RCC 7860 (cell line): Measurements from ENCODE around the gene MLLT3.

ENCODE experiments used
- DNase-seq: peaks from one replicate; pipeline ENCODE4 v3.0.0-alpha.2; 2015; ENCODE audit warnings: low spot score
- FAIRE-seq: peaks from 2 replicates; lab custom pipeline; 2012; peaks lifted over from hg19 to GRCh38; lab: Jason Lieb, UNC

The MLLT3 gene

GRCh38 chr9:20356403-20357036, 265.8 kb downstream of the MLLT3 start:
- DNase-seq (peak; percentile 44), FAIRE-seq (no peak)

DNA sequence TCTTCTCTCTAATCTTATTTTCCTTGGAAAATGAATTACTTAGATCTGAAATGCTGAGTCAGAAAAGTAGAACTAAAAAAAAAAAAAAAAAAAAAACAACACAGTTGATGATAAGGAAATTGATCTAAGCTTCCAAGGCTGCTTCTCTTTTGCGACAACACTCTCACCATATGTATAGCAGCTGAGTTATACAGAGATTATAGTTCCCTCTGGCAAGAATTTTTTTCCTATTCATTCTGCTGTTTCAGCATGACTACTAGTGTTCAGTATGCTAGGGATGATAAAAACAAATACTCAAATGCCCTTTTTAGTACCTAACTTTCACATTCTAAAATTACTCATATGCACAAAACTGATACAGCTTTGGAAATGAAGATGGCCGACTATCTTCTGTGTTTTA, 267.3 kb downstream of the MLLT3 start:
- FAIRE-seq (no peak), DNase-seq (no peak)

DNA sequence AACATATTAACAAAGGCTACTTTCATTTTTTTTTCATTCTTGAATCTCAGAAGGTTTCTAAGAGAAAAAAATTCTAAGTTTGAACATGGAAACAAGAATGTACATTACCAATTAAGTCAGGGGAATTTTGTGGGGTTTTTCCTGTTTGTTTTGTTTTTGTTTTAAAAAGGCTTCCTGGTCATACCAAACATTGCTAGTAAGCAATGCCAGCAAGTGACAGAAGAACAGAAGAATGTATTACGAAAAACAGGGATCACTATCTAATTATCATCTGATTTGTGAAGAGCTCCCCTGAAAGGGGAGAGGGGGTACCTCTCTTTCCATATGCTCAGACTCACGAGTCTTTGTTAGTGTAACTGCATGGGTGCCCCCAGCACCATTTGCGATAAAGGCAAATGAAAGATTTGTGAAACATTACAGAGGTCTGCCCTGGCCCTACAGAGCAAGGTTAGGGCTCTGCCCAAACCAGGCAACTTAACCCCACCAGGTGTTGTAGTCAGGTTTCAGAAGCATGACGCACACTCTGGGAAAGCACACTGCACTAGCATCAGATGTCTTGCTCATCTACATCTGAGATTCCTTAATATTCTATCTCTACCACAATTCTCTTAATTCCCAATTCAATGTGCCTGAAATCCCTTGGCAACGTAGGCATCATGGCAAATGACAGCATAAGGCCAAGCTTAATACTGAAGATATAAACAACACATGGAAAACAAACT, 268.2 kb downstream of the MLLT3 start:
- DNase-seq (no peak), FAIRE-seq (no peak)

DNA sequence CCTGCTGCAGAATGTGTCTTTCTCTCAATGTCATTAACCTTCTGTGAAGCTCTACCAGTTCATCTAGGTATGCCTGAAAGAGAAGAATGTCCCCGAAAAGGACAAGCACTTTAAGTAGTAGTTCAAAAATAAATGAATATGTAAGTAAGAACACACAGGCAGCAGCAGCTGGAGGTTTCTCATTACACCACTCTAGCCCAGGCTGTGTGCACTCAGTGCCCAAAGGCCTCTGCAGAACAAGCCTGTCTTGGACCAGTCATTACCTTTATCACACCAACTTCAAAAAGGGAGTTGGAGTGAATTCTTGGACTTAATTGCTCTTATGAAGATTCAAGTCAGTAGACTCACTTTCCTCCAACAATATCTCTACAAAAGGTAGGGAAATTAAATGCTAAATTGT, 268.8 kb downstream of the MLLT3 start:
- FAIRE-seq (no peak), DNase-seq (no peak)

DNA sequence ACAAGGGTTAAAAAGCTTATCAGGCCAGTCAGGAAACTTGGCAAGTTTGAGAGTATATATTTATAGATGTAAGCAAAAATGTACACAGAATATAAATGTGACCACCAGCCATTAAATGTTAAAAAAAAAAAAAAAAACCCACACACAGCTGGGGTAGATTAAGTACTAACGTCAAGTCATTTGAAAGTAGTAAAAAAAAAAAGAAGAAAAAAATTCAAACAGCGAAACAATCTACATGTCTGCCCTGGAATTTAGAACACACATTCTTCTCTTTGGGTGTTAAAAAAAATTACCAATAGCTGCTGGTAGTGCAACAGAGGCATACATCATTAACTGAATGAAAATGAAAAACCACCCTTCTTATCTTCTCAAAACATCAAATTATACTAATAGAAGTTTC, 269.7 kb downstream of the MLLT3 start:
- FAIRE-seq, result no peak
- DNase-seq, result no peak

GRCh38 chr9:20351715-20352114, 270.6 kb downstream of the MLLT3 start:
- DNase-seq (no peak), FAIRE-seq (no peak)

DNA sequence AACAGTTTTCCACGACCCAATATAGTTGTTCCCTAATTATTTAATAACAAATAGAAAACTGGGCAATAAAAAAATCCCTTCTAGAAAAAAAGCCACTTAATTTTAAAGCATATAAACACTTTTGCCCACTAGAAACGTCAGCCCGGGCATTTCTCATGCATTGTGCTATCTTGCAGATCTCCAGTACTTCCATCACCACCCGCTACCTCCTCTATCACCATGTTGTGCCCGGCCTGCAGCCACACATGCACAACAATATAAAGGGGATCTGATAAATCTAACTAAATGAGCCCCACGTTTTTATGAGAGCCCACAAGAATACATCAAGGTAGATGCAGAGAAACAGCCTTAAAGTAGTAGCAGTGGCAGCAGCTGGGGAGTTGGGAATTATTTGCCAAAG, 272.7 kb downstream of the MLLT3 start:
- FAIRE-seq (no peak), DNase-seq (no peak)

DNA sequence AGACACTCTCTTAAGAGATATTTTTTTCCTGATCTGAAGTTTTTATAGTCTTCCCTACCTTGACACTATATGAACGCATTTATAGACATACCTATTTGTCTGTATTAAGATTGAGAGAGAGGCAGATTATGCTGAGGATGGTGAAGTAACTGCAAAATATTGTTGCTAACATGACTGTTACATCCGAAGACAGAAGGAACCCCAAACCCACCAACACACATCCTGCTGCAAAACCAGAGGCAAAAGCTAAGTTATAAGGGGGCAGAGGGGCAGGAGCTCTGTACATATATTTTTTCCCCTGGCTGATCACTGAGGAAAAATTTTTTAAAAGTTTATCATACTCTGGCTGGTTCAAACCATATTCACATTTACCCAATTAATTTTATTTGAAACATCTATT, 279.0 kb downstream of the MLLT3 start:
- FAIRE-seq, result no peak
- DNase-seq, result no peak

DNA sequence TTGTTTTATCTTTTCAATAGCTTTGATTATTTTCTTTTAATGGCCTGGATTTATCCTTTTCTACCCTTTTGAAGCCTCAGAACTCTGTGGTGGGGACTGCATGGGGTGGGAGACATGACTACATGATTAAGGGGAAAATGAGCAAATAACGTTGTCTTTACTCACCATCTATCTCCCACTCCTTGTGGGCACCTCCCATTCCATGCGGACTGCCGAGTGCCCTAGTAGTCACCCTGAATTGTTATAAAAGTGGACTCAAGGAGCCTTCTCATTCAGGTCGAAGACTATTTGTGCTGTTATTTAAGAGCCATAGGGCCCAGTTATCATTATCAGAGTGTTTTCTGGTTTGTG, 281.8 kb downstream of the MLLT3 start:
- DNase-seq (no peak), FAIRE-seq (no peak)

DNA sequence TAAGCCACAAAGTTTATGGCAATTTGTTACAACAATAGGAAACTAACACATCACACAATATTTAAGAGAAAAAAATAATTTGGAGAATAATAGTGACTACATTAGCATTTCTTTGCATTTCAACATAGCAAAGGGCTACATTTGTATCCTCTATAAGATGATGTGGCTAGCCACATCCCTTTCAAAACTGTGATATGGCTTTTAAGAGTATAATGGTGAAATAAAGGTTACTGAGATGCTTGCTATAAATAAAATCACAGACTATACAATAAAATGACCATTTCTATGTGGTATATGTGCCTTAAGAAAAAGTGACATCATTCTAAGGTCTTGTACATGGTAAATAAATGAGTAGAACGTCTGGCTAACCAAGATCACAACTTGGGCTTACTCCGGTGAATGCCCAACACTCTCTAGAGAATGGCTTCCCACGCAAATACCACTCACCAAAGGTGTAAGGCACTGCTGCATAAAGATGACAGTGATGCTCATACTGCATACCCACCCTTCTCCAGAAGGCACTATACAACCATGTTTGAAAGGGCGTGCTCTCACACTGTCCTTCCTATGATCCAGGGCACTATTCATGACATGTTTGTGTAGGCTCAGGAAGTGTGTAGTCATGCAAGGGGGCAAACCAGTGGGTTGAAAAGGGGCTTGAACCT, 286.5 kb downstream of the MLLT3 start:
- DNase-seq (no peak), FAIRE-seq (no peak)

GRCh38 chr9:20333991-20334390, 288.3 kb downstream of the MLLT3 start:
- FAIRE-seq (no peak), DNase-seq (no peak)

- no peak for FAIRE-seq
- no peak for DNase-seq
Measured at GRCh38 chr9:20331095-20331685, 291.1 kb downstream of the MLLT3 start.

GRCh38 chr9:20330688-20331087, 291.6 kb downstream of the MLLT3 start:
- DNase-seq (no peak), FAIRE-seq (no peak)

DNA sequence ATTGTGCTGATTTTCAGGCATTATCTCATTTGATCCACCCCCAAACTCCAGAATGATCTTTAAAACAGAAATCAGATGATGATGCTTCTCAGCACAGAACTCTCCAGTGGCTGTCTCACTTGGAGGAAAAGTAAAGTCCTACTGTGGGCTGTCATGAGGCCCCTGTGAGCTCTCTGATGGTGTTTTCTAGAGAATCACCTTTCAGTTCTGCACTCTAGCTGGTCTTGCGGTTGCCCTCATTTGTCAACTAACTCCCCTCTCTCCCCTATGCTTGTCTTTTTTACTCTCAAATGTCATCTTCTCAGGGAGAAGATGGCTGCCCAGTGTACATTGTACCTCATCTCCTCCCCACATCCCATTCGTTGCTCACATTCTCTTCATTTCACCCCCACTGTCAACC, 295.8 kb downstream of the MLLT3 start:
- FAIRE-seq (no peak), DNase-seq (no peak)

- FAIRE-seq (no peak), DNase-seq (no peak)
Measured at GRCh38 chr9:20325008-20325407, 297.3 kb downstream of the MLLT3 start.

DNA sequence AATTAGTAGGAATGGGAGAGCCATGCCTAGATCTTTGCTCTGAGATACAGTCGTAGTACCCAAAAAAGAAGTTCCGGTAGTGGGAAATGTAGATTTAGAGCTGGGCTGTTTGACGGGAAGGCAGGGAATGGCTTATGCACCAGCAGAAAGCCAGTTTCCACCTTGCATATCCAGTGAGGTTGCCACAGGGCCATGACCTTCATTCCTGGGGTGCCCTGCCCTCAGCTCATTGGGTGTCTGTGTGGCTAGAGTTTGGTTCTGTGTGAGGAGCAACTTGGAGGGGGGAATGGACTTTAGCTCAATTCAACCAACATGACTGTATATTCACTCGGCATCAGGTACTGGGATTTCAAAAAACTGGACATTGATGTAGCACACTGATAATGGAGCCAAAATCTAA, 300.1 kb downstream of the MLLT3 start:
- no peak for DNase-seq
- FAIRE-seq, result no peak

- FAIRE-seq (no peak), DNase-seq (no peak)
Measured at GRCh38 chr9:20321423-20322082, 300.7 kb downstream of the MLLT3 start.

- DNase-seq, result no peak
- no peak for FAIRE-seq
Measured at GRCh38 chr9:20320921-20321320, 301.4 kb downstream of the MLLT3 start.

DNA sequence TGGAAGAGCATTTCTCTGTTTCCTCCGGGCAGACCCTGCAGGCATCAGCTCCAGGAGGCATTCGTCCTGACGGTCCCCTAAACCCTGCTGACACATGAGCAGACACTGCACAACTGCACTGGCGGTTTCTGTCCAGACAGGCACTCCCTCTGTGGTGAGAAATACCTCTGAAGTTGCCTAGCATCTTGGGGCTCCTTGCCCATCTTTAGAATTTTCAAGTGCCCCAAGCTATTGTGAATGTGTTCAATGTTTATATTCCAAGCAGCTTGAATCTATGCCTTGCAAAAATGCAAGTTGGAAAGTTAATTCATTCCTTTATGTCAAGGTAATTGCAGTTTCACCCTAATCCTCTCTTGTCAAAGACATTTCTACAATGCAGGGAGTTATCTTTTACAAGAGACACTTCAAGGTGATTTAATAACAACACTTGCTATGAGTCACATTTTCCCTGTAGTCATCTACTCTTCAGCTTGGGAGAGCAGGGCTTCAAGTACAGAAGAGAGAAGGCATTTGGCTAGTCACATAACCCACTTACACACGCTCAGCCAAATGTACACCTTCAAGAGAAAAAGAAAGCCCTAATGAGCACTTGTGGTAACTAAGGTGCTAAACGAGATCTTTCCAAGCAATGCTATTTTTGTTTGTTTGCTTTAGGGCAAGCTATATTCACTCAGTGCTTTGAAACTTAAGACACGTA, 302.5 kb downstream of the MLLT3 start:
- no peak for FAIRE-seq

GRCh38 chr9:20319241-20319640, 303.1 kb downstream of the MLLT3 start:
- FAIRE-seq, result no peak
- no peak for DNase-seq

More for the DNA sequence above, 302.5 kb downstream of the MLLT3 start:
- DNase-seq, result no peak

GRCh38 chr9:20317701-20318100, 304.6 kb downstream of the MLLT3 start:
- DNase-seq (no peak), FAIRE-seq (no peak)
